Suprapubic skin (tissue), 4 donors: ENCODE data around the gene KRTAP4-6. TPM values are rescaled to one million over a fixed set of nuclear protein-coding genes. Genes with fewer than 3 reads are reported as not detected.
"Not testable (repeated sequence)": the region's sequence is repeated elsewhere in the genome, so short reads cannot be mapped to it uniquely, and the experiment has no call there.

ENCODE experiments used
- DNase-seq, 2 donors: peaks; one replicate each; pipeline ENCODE4 v3.0.0-alpha.2; 2019; ENCODE audit warnings: low spot score in 2 of 2
- H3K27ac ChIP-seq: fragments of 200-600 bp; sonication (generic); one replicate; pipeline ENCODE4 v1.5.1; 2019
- H3K27me3 ChIP-seq: fragments of 200-600 bp; sonication (generic); one replicate; pipeline ENCODE4 v1.5.1; 2019
- H3K36me3 ChIP-seq: fragments of 200-600 bp; sonication (generic); one replicate; pipeline ENCODE4 v1.5.1; 2019
- H3K4me1 ChIP-seq: fragments of 200-600 bp; sonication (generic); one replicate; pipeline ENCODE4 v1.5.1; 2019
- H3K4me3 ChIP-seq: fragments of 200-600 bp; sonication (generic); one replicate; pipeline ENCODE4 v1.5.1; 2019; ENCODE audit warnings: mild to moderate bottlenecking
- H3K9me3 ChIP-seq: fragments of 200-600 bp; sonication (generic); one replicate; pipeline ENCODE4 v1.5.1; 2019
- CTCF ChIP-seq, 2 donors: fragments of 200-600 bp in 1 of 2; fragments of 450-650 bp in 1 of 2; sonication (generic) in 1 of 2; IDR thresholded peaks; one replicate each; pipeline ENCODE4 v1.5.1; 2016 to 2019; ENCODE audit warnings: antibody characterized with exemption in 2 of 2, mild to moderate bottlenecking in 1 of 2, moderate library complexity in 1 of 2
- EP300 ChIP-seq: sonication (generic); formaldehyde crosslinking; IDR thresholded peaks from one replicate; pipeline ENCODE4 v1.6.1; 2017; ENCODE audit warnings: antibody characterized with exemption
- POLR2A ChIP-seq, 2 donors: fragments of 450-650 bp; IDR thresholded peaks; one replicate each; pipeline ENCODE4 v1.6.1; 2017; ENCODE audit warnings: antibody characterized with exemption in 2 of 2, mild to moderate bottlenecking in 2 of 2, moderate library complexity in 2 of 2
- POLR2AphosphoS5 ChIP-seq, 3 donors: sonication (generic); formaldehyde crosslinking; IDR thresholded peaks; one replicate each; pipeline ENCODE4 v1.6.1; 2017; ENCODE audit warnings: antibody characterized with exemption in 3 of 3
- WGBS: methylation state at CpG from one replicate; pipeline ENCODE4 v1.1.5; 2018; 5-methylcytosine and 5-hydroxymethylcytosine counted together
- total RNA-seq, 4 donors: library from RNA; depleted of rRNA; stranded (reverse); fragments of >200 nt; gene quantifications; one replicate each; pipeline ENCODE4 v1.1.0, GENCODE V29; 2016

KRTAP4-6 gene
- total RNA-seq, 4 donors from 2014 or later = 9.0 to 45.0 (median 13.0) TPM; not detected in 1

DNA sequence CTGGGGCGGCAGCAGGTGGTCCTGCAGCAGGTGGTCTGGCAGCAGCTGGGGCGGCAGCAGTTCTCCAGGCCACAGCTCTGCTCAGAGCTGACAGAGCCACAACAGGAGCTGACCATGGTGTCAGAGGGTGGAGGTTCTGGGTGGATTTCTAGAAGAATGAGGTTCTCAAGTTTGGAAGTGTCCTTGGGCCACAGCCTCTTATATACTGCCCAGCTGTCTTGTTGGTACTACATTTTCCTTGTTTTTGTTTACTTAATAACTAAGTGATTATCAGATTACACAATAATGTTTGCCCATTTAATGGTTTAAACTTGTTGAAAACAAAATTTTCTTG is 9.3 kb upstream of the KRTAP4-6 start, which contains the start of gene KRTAP4-5:
Gene KRTAP4-5, minus strand, starts transcription at position 174 of the 334 bp plus-strand sequence. Its CDS starts 58 bp downstream, at position 116.
- 48% methylated on average over 2 of the region's 2 CpGs for WGBS
- no peaks in the 10 kb centered on the region for H3K9me3 ChIP-seq
- H3K27ac ChIP-seq = no peak within 1 kb of the TSS
- H3K4me1 ChIP-seq = no peaks in the 10 kb centered on the region
- H3K36me3 ChIP-seq = no peaks in the 10 kb centered on the region
- H3K27me3 ChIP-seq = no peaks in the 10 kb centered on the region
- DNase-seq = no peak
- no peak for TF ChIP-seq POLR2A (IDR thresholded peaks at IDR 0.05)
- TF ChIP-seq CTCF (IDR thresholded peaks at IDR 0.05) = no peak
- no peak within 1 kb of the TSS for H3K4me3 ChIP-seq

- H3K27ac ChIP-seq = not testable (repeated sequence)
Observed at GRCh38 chr17:41148971-41149651, 8.8 kb upstream of the KRTAP4-6 start.

GRCh38 chr17:41147531-41148204 is 7.3 kb upstream of the KRTAP4-6 start:
- WGBS = 71% methylated on average over 2 of the region's 2 CpGs
- TF ChIP-seq EP300 (no peak), CTCF (IDR thresholded peaks at IDR 0.05) (no peak), POLR2A (IDR thresholded peaks at IDR 0.05) (no peak), POLR2AphosphoS5 (IDR thresholded peaks at IDR 0.05) (no peak)
- no peak overlapping the region for H3K4me3 ChIP-seq
- no peak for DNase-seq
- no peaks in the 10 kb centered on the region for H3K27me3 ChIP-seq
- no peak overlapping the region for H3K27ac ChIP-seq
- peaks cover 9% of the 10 kb centered on the region for H3K9me3 ChIP-seq
- no peaks in the 10 kb centered on the region for H3K4me1 ChIP-seq
- H3K36me3 ChIP-seq = no peaks in the 10 kb centered on the region

More at GRCh38 chr17:41148971-41149651, 8.8 kb upstream of the KRTAP4-6 start:
- H3K9me3 ChIP-seq, H3K4me3 ChIP-seq, H3K27me3 ChIP-seq, H3K4me1 ChIP-seq, DNase-seq, H3K36me3 ChIP-seq: not testable (repeated sequence)
- WGBS = 86% methylated on average over 10 of the region's 10 CpGs

DNA sequence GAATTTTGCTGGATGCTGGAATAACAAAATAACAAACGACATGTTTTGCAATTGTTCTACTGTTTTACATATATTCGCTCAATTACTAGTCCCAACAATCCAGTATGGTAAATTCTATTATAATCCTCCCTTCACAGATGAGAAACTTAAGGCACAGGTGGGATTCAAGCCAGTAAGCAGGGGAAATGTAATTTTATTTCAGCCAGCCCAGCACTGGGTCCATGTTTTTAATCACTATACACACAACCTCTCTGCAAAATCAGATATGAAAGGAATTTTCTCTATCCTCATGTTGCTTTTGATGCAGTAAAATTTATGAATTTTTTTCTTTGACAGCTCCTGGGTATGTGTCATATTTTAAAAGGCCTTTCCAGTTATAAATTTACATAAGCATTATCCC is 4.9 kb upstream of the KRTAP4-6 start:
- H3K27me3 ChIP-seq = peaks cover under 1% of the 10 kb centered on the region
- no peak for DNase-seq
- H3K27ac ChIP-seq = no peak overlapping the region
- H3K36me3 ChIP-seq = no peaks in the 10 kb centered on the region
- H3K4me3 ChIP-seq = no peak overlapping the region
- no peaks in the 10 kb centered on the region for H3K4me1 ChIP-seq
- no peak for TF ChIP-seq POLR2A (IDR thresholded peaks at IDR 0.05)
- no peak for TF ChIP-seq POLR2AphosphoS5 (IDR thresholded peaks at IDR 0.05)
- no peak for TF ChIP-seq CTCF (IDR thresholded peaks at IDR 0.05)
- TF ChIP-seq EP300 = no peak
- WGBS = 84% methylated on average over 2 of the region's 2 CpGs
- peaks cover 9% of the 10 kb centered on the region for H3K9me3 ChIP-seq

- 91% methylated on average over 1 of the region's 1 CpG for WGBS
- peaks cover 4% of the 10 kb centered on the region for H3K27me3 ChIP-seq
- DNase-seq = no peak
- no peaks in the 10 kb centered on the region for H3K36me3 ChIP-seq
- H3K4me1 ChIP-seq = no peaks in the 10 kb centered on the region
- H3K27ac ChIP-seq = no peak overlapping the region
- H3K4me3 ChIP-seq = no peak overlapping the region
- H3K9me3 ChIP-seq = peaks cover 11% of the 10 kb centered on the region
- TF ChIP-seq CTCF (IDR thresholded peaks at IDR 0.05) (no peak), POLR2AphosphoS5 (IDR thresholded peaks at IDR 0.05) (no peak), POLR2A (IDR thresholded peaks at IDR 0.05) (no peak), EP300 (no peak)
Observed at GRCh38 chr17:41144846-41145245, 4.5 kb upstream of the KRTAP4-6 start.
